SHP77 (cell line): ENCODE measurements around the gene NEK9.
A peak's percentile ranks its signal among the peaks of the same experiment; 100 is the strongest.

Experiments
- DNase-seq, 2 experiments: peaks; one replicate each; lab custom pipeline; 2025; lab: John Stamatoyannopoulos, UW

NEK9 gene

DNA sequence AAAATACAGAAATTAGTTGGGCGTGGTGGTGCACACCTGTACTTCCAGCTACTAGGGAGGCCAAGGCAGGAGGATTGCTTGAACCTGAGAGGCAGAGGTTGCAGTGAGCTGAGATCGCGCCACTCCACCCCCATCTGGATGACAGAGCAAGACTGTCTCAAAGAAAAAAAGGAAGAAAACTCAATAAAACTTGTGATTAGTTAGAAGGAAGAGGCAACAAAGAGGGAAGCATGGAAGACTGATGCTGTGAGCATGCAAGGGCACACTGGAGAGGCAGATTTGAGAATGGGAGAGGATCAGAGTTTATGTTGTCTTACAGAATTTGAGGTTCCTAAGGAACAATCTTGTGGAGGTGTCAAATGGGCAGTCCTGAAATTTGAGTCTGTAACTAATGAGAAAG is 60.2 kb downstream of the NEK9 start:
- no peak for DNase-seq

DNA sequence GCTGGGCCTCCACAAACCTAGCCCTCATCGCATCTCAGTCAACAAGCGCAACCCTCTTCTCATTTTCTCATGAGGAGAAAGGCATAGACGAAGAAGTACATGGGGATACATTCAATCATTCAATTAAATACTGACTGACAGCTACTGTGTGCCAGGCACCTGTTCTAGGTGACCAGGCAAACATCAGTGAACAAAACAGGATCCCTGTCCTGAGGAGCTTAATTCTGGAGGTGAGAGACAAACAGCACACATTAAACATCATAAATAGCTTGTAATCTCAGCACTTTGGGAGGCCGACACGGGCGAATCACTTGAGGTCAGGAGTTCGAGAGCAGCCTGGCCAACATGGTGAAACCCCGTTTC is 62.7 kb downstream of the NEK9 start:
- DNase-seq = no peak

- DNase-seq = peak; percentile 83 to 88
These were observed 63.2 kb downstream of the NEK9 start, which contains the start of gene ACYP1 for GRCh38 chr14:75063491-75064204. Gene ACYP1, minus strand, starts transcription at chr14:75064024. Its CDS starts 471 bp downstream, at chr14:75063553.

DNA sequence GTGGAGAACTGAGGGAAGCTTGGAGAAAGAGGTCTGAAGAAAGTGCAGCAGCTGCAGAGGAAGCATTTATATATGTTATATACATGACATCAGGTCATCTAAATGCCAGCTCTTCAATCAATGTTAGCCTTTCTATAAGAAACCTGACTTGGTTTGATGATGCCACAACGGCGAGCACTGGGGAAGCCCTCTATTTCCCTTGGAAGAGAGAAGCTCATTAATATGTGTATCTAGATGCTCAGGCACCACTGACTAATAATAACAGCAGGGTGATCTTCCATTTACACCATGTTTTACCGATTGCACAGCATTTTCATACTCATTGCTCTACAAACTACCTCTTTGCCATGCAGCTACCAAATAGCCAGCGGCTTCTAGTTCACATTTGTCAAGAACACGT is 63.8 kb downstream of the NEK9 start:
- no peak for DNase-seq

- DNase-seq = no peak
These were observed 66.4 kb downstream of the NEK9 start for GRCh38 chr14:75060420-75060819.

DNA sequence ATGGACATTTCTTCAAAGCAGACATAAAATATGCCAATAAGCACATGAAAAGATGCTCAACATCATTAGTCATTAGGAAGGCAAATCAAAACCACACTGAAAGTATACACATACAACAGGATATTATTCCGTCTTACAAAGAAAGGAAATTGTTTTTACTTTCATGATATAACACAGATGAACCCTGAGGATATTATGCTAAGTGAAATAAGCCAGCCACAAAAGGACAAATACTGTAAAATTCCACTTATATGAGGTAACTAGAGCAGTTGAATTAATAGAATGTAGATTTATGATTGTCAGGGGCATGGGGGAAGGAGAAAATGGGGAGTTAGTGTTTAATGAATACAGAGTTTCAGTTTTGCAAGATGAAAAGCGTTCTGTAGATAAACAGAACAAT is 67.2 kb downstream of the NEK9 start:
- DNase-seq = no peak

- no peak for DNase-seq
These were observed 72.4 kb downstream of the NEK9 start for GRCh38 chr14:75054421-75054820.

DNA sequence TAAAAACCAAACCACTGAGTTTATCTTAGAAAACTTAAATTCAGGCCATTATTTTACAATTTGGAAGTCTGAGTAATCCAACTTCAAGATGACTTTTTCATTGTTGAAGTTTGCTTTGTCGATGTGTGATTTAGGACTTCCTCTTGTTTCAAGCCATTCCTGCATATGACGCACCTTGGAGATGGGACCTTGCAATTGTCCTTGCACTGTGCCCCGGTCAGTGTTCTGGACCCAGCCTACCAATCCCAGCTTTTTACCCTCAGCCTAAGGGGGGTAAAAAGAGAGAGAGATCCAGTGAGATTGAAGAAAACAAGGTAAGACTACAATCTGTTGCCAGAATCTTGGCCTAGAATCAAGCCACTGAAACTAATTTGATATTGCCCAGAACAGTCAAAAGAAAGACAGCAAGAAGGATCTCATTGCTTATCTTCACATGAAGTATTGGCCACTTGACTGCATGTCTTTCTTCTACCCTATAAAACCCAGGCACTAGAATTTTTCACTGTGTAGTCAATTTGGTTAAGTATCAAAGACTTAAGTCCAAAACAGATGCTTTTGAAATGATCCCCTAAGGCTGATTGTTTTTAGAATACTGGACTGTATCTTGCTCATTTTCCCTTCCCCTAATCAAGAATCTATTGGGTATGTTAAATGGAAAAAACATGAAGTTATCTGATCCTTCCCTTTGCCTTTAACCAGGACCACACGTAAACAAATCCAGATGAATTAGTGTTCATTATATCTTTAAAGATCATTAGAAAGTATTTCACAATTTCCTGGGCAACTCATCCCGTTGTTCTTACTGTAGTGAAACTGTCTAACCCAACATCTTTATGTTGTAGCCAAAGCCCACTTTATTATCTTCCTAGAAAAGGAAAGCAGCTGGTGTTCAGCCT is 73.2 kb downstream of the NEK9 start:
- DNase-seq = no peak

DNA sequence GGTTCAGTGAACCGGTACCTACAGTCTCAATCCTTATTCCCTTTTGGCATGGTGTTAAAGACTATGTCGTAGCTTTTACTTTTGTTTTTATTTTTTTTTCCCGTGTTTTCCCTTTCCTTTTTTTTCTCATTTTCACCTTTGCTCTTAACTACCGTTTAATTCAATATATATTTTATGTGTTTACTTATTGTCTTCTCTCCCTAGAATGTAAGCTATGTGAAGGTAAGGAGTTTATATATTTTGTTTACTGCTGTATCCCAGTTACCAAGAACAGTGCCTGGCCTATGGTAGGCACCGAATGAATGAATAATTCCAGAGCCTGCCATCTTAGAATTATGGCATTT is 75.3 kb downstream of the NEK9 start:
- DNase-seq = no peak

- DNase-seq = peak; percentile 83 to 85
These were observed 75.8 kb downstream of the NEK9 start, which contains the start of gene MLH3 for GRCh38 chr14:75050852-75051555. Gene MLH3, minus strand, starts transcription at chr14:75051467. Its CDS starts 1,812 bp downstream, at chr14:75049655.

- DNase-seq = no peak
These were observed 77.1 kb downstream of the NEK9 start for GRCh38 chr14:75049731-75050201.

DNA sequence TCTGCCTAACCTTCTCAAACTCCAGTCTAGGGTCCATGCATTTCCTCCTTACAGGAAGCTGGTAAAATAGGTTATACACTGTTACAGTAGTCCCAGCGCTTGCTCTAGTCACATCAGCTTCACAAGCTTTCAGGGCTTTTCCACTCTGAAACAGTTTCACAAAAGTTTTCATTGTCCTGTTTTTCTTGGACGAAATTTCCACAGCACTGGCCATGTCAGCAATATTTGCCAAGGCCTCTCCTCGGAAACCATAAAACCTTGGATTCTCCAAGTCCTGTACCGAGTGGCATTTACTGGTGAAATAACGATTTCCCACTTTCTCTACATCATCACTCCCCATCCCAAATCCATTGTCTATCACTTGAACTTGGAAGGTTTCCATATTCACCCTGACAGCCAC is 77.7 kb downstream of the NEK9 start:
- DNase-seq = no peak

DNA sequence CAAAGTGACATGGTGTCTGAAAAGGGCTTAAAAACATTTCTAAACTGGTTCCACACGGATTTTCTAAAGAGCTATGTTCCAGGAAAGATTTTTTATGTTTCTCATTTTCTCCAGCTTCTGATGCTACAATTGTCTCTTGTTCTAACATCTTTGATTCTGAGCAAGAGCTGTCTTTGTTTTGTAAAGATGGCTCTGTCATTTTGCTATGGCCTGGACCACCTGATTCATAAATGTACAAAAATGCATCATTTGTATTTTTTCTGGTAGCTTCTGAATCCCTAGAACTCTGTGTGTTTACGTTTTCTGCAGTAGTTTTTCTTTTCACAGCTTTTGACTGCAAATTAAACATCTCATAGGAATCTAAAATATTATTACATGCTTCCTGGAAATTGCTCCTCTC is 78.7 kb downstream of the NEK9 start:
- no peak for DNase-seq

DNA sequence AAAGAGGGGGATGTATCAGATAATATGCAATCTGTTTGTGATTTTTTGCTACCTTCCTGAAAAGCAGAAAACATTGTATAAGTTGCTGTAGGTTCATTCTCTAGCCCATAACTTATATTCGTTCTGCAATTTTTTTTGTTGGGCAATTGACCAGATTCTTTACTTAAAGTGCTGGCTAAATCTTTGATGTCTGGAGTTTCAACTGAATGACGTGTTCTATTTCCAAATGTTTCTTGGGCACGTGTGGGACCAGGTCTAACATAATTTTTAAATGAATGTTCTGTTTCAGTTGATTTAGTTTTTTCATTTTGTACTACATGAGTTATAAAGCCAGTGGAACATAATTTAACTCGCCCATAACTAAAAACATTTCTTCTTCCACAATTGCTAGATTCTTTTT is 79.3 kb downstream of the NEK9 start:
- no peak for DNase-seq

- DNase-seq = no peak
These were observed 79.9 kb downstream of the NEK9 start for GRCh38 chr14:75046899-75047298.

DNA sequence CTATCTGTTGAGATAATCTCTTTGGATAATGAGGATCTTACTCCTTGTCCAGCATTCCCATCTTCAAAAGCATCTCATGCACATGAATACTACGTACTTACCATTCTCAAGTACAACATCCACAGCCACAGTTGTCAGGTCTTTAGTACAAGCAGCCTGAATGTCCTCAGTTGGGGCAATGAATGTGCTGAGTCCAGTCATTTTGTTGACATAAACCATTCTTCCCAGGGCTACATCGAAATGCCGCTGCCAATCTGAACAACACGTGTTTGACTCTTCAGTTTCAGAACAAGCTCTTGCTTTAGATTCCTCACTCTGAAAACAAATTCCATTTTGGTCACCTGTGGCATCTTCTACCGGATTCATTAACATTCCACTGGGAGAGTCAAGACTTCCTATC is 80.6 kb downstream of the NEK9 start:
- no peak for DNase-seq

DNA sequence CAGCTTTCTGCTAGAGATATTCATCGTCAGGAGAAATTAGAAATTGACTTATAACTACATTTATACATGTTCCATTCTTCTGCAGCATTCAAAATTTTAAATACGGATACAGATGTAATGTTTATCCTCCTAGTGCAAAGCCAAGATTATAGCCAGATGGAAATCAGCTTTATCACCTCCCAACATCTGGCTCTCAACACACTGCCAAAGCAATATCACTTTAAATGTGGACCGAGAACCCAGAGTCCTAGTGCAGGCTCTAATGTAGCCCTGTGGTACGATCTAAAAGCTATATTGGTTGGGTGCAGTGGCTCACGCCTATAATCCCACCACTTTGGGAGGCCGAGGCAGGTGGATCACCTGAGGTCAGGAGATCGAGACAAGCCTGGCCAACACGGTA is 82.1 kb downstream of the NEK9 start:
- no peak for DNase-seq

DNA sequence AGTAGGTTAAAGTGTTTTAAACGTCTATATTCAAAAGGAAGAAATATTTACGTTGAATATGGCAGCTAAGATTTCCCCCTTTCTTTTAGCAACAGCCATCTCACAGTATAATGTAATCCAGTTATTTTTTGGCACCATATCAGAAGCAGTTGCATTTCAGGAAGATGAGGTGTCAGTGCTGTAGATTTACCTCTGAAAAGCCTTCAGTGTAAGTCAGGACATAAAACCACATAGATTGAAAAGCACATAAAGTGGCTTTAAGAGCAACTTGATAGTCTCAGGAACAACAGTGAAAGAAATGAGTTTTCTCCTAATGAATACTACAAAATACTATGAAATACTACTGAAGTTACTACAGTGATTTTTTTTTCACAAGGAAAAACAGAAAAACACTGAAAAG is 82.5 kb downstream of the NEK9 start:
- no peak for DNase-seq

DNA sequence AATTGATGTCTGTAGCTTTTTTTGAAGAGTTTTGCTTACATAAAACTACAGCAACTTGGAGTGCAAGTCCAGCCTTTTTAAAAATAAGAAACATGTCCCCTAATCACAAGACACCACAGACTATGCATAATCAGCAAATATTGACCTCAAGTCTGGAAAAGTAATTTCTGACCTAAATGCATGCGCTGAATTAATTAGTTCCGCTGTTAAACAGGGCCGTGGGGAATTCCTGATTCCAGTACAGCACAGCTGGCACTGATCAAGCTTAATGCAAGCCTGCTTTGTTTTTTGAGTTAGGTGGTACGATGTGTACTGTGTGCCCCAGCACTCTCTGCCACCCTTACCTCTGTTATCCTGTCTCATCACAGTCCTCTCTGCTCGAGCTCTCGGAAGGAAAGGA is 84.8 kb downstream of the NEK9 start:
- no peak for DNase-seq

- no peak for DNase-seq
These were observed 85.2 kb downstream of the NEK9 start for GRCh38 chr14:75041613-75042012.

DNA sequence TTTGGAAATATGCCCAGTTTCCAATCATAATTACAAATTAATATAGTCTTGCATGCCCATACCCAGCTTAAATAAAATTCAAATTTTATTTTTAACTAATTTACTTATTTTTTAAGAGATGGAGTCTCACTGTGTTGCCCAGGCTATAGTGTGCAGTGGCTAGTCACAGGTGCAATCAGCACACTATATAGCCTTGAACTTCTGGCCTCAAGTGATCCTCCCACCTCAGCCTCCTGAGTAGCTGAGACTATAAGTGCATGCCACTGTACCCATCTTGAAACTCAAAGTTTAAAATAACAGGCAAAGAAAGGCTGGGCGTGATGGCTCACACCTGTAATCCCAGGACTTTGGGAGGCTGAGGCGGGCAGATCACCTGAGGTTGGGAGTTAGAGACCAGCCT is 85.9 kb downstream of the NEK9 start:
- no peak for DNase-seq

DNA sequence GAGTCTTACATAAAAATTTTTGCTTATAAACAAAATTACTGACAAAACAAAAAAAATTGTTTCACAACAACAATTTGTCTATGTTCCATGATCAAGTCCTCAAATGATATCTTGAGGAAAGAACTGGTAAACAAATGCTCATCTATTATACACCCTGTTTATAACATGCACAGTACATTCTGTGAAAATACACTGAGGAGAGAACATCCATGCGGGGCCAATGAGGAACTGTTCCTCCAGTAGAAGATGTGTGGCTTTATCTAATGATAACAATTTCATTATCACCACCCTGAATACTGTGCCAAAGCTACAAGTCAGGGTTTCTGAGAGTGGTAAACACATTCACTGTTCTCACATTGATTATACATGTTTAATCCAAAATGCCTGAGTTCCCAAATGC is 86.3 kb downstream of the NEK9 start:
- no peak for DNase-seq

DNA sequence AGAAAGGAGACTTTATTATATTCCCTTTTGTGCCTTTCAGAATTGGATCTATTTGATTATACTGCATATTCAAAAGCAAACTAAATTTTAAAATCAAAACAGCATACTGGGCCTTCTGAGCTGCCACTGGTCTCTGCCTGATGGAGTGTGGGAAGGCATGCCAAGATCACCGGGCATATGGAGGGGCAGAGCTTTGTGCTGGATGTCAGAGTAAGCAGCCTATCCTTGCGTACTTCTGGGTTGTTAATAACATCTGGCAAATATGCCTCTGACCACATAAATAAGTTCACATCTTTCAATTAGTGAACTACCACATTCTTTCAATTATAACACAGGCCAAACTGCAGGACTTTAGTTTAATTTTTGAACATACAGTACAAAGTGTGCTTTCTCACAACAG is 93.9 kb downstream of the NEK9 start:
- DNase-seq = no peak
